Measurements from ENCODE around the gene PRR33.

PRR33 gene

GRCh38 chr11:1845561-1846452 is 45.9 kb downstream of the PRR33 start:
- DNase-seq, result no peak

- no peak for DNase-seq
Observed at GRCh38 chr11:1845095-1845429, 46.6 kb downstream of the PRR33 start.

- no peak for DNase-seq
Observed at GRCh38 chr11:1844221-1845094, 47.2 kb downstream of the PRR33 start.

GRCh38 chr11:1843796-1844195 is 47.9 kb downstream of the PRR33 start:
- DNase-seq, result no peak

GRCh38 chr11:1843098-1843473 is 48.6 kb downstream of the PRR33 start:
- DNase-seq, result no peak

- no peak for DNase-seq
Observed at GRCh38 chr11:1842149-1843097, 49.3 kb downstream of the PRR33 start.

- no peak for DNase-seq
Observed at GRCh38 chr11:1841511-1842148, 50.1 kb downstream of the PRR33 start.

GRCh38 chr11:1840780-1841480 is 50.8 kb downstream of the PRR33 start:
- DNase-seq, result no peak

GRCh38 chr11:1839924-1840779 is 51.5 kb downstream of the PRR33 start:
- DNase-seq, result no peak

GRCh38 chr11:1839204-1839923 is 52.3 kb downstream of the PRR33 start:
- DNase-seq, result no peak

- no peak for DNase-seq
Observed at GRCh38 chr11:1838426-1839144, 53.1 kb downstream of the PRR33 start, which contains the start of gene TNNI2. TSS of gene TNNI2 (plus strand) at chr11:1838981. CDS start at chr11:1839697, 716 bp downstream.
